IPS-15b (cell line): ENCODE measurements around the gene VASH1.

ENCODE experiments used
- H3K27me3 ChIP-seq: one replicate; pipeline ENCODE4 v1.6.1; 2013; ENCODE audit warnings: low read length; ENCODE audit not compliant: control insufficient read depth, insufficient read depth
- H3K36me3 ChIP-seq: one replicate; pipeline ENCODE4 v1.6.1; 2013; ENCODE audit warnings: low read length; ENCODE audit not compliant: control insufficient read depth, insufficient read depth
- H3K4me1 ChIP-seq: one replicate; pipeline ENCODE4 v1.6.1; 2013; ENCODE audit warnings: mild to moderate bottlenecking, low read length; ENCODE audit not compliant: control insufficient read depth, insufficient read depth
- H3K4me3 ChIP-seq: one replicate; pipeline ENCODE4 v1.5.1; 2013; ENCODE audit warnings: low read depth, low read length
- H3K9ac ChIP-seq: one replicate; pipeline ENCODE4 v1.6.1; 2013; ENCODE audit warnings: low read depth, mild to moderate bottlenecking, low read length
- H3K9me3 ChIP-seq: one replicate; pipeline ENCODE4 v1.6.1; 2013; ENCODE audit warnings: mild to moderate bottlenecking, low read length; ENCODE audit not compliant: control insufficient read depth, insufficient read depth

Gene VASH1

DNA sequence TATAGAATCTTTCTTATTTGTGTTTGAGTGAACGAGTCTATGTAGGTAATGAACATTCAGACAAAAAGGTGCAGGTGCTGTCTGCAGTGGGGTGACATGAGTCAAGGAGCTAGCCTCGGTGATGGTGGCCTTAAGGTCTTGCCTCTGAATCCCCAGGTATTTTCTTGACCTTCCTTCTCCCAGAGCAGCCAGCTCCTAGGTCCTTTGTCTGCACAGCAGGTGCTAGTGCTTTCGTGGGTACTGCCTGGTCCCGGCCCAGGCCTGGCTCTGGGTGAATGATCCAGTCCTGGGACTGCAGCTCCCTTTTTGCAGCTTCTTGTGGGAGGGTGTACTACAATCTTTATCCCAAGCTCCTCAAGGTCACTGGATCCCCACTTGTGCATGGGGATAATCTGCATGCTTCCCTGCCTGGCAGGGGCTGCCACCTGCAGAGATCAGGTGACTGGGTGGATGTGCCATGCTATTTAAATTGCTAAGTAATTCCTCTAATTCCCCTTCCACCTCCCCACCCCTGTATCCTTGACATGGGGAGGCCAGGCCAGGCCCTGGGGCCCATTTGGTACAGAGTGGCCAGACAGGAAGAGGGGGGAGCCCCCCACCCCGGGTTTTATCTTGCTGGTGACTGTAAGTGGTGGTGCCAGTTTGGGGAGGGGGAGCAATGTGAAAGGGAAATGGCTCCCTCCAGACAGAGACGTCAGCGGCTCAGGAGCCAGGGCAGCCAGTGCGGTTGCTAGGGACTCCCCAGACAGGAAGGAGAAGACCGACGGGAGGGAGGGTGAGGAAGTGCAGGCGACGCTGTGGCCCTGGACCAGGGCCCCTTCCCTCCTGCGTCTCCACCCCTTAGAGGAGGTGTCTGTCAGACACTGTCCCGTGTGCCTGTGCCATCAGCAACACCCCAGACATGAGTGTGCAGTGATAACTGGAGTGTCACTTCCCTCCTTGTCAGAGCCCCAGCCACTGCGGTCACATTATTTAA is 6.7 kb downstream of the VASH1 start:
- H3K9me3 ChIP-seq: no peaks in the 10 kb centered on the region
- no peak overlapping the region for H3K4me3 ChIP-seq
- H3K27me3 ChIP-seq: peaks cover 25% of the 10 kb centered on the region
- no peak overlapping the region for H3K9ac ChIP-seq
- no peaks in the 10 kb centered on the region for H3K36me3 ChIP-seq
- H3K4me1 ChIP-seq: peaks cover 10% of the 10 kb centered on the region

DNA sequence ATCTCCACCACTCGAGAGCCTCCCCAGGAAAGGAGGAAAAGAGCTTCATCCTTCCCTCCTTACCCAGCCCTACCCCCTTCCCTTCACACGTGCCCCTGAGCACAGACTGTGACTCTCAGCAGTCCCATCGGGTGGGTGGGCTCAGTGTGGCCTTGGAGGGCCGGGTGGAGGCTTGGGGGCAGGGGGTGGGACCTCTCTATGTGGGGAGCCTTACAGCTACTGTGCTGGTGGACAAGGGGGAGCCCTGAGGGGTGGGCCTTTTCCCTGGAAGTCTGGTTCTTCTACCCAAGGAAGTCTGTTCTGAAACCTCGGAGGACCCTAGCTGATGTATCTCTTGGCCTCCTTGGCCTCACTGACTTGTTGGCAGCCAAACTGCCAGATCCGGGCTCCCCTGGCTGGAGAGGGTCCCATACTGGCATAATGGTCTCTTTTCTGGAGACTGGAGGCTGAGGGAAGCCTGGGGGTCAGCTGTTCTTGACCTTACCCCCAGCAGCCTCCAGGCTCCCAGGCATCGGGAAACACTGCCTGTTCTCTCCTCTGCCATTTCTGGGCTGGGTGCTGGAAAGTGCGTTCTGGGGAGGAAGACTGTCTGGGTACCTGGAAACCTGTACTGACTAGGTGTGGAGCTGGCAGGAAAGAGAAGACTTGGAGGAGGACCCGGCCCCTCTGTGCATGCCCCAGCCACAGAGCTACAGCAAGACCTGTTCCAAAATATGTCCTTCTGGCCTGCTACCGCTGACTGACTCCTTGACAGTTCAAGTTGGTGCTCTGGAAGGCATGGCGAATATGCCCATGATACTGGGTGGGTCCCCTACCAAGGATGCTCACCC is 7.6 kb downstream of the VASH1 start:
- H3K36me3 ChIP-seq: no peaks in the 10 kb centered on the region
- peaks cover 10% of the 10 kb centered on the region for H3K4me1 ChIP-seq
- H3K4me3 ChIP-seq: no peak overlapping the region
- no peaks in the 10 kb centered on the region for H3K9me3 ChIP-seq
- no peak overlapping the region for H3K9ac ChIP-seq
- peaks cover 15% of the 10 kb centered on the region for H3K27me3 ChIP-seq

DNA sequence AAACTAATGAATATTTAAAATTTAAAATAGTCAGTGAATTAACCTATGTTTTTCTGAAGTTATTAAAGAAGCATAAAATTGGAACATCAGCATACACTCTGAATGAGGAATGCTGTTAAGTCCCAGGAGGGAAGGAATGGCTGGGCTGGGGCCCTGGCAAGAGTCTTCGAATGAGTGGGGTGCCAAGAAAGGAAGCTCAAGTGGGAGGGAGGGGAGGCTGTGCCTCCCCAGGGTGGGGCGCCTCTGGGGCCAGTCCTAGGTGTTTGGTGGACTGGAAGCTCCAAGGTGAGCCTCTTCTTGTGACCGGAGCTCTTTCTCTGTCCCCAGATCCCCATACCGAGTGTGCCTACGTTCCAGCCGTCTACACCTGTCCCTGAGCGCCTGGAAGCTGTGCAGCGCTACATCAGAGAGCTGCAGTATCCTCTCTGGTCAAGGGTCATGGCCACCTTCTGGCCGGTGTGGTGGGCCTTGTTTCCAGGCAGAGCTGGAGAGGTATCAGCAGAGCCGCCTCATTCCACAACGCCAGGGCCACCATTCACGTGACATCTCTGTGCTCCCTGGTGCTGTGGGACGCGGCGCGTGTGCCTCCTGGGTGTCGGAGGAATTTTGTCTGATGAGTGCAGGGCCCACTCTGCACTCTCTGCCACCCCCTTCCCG is 8.5 kb downstream of the VASH1 start:
- Histone ChIP-seq H3K9me3 (no peaks in the 10 kb centered on the region), H3K27me3 (peaks cover 8% of the 10 kb centered on the region), H3K36me3 (no peaks in the 10 kb centered on the region), H3K4me1 (peaks cover 10% of the 10 kb centered on the region), H3K4me3 (no peak overlapping the region), H3K9ac (no peak overlapping the region)

DNA sequence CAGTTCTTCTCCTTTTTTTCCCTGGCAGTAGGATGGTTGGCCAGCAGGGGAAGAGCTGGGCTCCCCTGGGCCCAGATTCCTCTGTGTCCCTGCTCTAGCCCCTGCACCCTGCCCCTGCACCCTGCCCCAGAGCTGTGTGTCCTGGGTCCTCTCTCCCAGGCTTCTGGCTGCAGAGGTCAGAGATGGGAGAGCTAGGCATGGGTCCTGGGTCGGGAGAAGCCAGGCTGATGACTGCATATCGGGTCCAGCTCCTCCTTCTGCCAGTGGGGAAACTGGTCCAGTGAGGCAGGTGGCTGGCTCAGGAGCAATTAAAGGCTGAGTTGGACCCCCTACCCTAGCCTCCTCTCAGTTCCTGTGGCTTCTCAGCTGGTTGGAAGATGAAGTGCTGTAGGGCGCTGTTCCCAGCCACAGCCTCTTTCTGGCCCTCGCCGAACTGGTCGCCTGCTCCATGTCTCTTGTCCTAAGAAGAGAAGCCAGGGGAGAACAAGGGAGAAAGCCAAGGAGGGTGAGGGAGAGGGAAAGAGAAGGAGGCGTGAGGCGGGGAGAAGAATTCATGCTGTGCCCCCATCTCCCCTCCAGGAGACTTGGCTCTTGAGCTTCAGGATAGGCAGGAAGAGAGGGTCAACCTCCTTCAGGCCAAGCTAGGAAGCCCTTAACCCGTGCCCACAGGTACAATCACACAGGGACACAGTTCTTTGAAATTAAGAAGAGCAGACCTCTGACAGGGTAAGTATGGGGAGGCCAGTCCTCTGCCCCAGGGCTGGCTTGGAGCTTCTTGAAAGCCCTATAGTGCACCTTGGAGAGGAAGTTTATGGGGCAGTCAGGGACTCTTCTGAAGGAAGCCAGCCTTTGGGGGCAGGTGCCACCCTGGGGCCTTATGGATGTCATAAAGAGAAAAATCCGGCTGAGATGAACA is 9.5 kb downstream of the VASH1 start:
- no peak overlapping the region for H3K4me3 ChIP-seq
- H3K36me3 ChIP-seq: no peaks in the 10 kb centered on the region

DNA sequence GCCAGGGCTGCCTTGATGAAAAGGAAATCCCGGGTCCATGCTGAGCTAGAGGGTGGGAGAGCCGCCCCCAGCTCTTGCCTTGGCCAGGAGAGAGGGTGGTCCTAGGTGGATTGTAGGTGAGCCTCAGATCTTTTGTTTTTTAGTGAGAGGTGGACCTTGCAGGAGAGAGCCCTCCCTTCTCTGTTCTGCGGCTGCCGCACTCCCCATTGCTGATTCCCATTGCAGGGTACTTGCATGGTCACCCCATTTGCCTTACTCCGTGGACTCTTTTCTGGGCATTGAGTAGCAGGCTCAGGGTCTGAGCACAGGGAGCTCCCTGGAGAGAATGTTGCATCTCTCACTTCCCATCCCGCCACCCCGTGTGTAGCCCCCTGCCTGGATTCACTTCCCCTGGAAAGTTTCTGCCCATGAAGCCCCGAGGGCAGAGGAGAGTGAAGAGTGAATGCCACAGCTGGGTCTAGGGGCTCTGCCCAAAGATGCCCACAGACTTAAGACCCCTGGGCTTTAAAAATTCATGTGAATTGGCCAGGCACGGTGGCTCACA is 10.2 kb downstream of the VASH1 start:
- Histone ChIP-seq H3K4me3 (no peak overlapping the region), H3K27me3 (no peaks in the 10 kb centered on the region), H3K9ac (no peak overlapping the region), H3K36me3 (no peaks in the 10 kb centered on the region), H3K9me3 (no peaks in the 10 kb centered on the region), H3K4me1 (peaks cover 10% of the 10 kb centered on the region)

More for the DNA sequence above, 9.5 kb downstream of the VASH1 start:
- no peak overlapping the region for H3K9ac ChIP-seq
- no peaks in the 10 kb centered on the region for H3K27me3 ChIP-seq
- H3K4me1 ChIP-seq: peaks cover 10% of the 10 kb centered on the region
- H3K9me3 ChIP-seq: no peaks in the 10 kb centered on the region

DNA sequence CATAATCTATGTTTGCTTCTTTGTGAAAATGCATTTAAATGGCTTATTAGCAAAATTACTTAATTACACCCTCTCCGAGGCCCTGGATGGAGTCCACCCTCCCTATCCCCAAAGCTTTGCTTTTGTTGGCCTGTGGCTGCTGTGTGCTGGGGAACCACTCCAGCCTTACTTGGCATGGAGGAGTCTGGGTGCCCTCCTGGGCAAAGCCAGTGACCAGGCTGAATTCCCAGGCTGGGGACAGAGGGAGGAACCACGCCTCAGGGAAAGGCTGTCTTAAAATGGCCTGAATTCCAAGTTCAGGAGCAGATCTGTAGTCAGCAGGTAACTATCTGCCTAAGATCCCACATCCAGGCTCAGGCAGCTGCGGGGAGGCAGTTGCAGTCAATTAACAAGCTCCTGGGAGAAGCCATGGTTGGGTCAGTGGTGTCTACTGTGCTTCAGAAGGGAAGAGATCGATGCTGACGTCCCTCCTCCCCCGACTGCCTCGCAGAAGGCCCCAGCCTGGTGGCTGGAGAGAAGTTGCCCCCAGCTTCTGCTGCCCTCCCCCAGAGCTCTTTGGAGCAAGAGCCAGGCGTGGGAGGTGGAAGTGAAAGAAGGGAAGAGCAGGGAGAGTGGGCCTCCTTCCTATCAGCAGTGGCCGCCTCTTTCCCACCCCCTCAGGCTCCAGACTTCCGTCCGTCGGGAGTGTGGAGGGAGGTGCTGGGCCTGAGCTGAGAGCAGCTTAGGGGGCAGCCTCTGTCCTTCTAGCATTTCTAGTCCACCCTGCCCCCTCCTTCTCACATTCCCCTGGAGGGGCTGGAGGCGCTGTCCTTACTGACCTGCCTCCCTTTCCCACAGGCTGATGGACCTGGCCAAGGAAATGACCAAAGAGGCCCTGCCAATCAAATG is 11.3 kb downstream of the VASH1 start:
- no peaks in the 10 kb centered on the region for H3K27me3 ChIP-seq
- H3K9me3 ChIP-seq: no peaks in the 10 kb centered on the region
- H3K9ac ChIP-seq: no peak overlapping the region
- no peaks in the 10 kb centered on the region for H3K36me3 ChIP-seq
- H3K4me3 ChIP-seq: no peak overlapping the region
- H3K4me1 ChIP-seq: peaks cover 13% of the 10 kb centered on the region

DNA sequence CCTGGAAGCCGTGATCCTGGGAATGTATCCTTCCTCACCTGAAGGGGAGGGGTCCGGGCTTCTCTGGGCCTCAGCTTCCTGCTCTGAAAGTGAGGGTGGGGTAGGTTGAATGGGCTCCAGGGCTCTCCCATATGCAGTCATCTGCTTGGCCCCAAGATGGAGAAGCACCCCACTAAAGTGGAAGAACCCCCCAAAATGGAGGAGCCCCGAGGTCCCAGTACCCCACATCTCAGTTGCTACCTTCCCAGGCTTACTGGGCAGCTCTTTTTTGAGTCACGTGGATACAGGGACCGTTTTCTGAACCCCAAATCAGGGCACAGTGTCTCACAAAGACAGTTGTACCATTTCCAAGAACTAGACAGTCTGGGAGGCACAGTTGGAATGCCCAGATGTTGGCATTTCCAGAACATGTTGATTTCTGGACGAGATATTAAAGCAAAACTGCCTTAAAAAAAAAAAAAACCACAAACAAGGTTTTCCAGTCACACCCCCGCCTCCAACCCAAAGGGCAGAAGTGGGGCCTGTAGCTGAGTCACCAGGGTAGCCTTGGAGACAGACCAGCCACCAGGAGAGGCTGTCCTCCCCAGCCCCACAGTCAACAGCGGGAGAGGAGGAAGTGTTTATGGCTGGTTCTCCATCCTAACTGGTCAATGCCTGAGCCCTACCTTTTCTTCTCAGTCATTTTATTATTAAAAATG is 12.1 kb downstream of the VASH1 start:
- Histone ChIP-seq H3K36me3 (no peaks in the 10 kb centered on the region), H3K27me3 (no peaks in the 10 kb centered on the region), H3K4me3 (no peak overlapping the region), H3K4me1 (peaks cover 7% of the 10 kb centered on the region), H3K9me3 (no peaks in the 10 kb centered on the region), H3K9ac (no peak overlapping the region)

DNA sequence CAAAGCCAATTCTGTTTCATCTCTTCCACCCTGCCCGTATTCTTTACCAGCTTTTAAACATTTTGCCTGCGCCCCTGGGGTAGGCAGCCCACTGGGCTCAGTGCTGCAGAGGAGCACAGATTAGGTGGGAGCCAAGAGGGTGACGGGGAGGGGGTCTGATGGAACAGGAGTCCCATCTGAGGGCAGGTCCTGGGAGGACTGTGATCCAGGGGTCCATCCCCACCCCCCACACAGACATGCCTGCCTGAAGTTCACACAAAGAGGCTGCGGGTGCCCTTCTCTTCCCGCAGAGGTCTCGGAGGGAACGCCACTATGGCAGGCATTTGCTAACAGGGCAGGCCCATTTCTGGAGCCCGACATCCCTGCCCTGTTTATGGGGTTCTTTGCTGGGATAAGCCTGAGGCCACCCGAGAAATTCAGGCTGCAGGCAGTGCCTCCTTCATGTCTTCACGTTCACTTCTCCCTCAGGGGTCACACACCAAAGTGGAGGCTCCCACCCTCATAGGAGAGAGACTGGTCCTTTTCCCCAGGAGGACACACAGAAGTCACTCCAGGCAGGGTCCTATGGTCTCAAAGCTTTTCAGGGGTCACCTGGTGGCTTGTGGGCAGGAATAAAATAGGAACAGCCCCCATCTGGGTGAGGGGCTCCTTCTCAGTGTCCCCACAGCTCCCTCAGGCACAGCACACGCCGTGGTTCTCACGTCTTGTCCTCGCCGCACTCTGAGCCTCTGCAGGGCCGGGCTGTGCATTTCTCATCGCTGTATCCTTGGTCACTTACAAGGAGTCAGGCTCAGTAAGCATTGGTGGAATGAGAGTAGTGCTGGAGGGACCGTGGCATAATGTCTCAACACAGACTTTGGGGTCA is 12.9 kb downstream of the VASH1 start:
- no peak overlapping the region for H3K9ac ChIP-seq
- H3K27me3 ChIP-seq: no peaks in the 10 kb centered on the region
- peaks cover 6% of the 10 kb centered on the region for H3K4me1 ChIP-seq
- H3K9me3 ChIP-seq: no peaks in the 10 kb centered on the region
- no peaks in the 10 kb centered on the region for H3K36me3 ChIP-seq
- H3K4me3 ChIP-seq: no peak overlapping the region
